Adrenal gland (tissue), 12 donors: ENCODE results near the gene AMMECR1. TPM values are rescaled to one million over a fixed set of nuclear protein-coding genes. Genes with fewer than 3 reads are reported as not detected.
A peak's percentile ranks its signal among the peaks of the same experiment; 100 is the strongest.

Experiments used
- DNase-seq, 7 donors: peaks; one replicate each; pipeline ENCODE4 v3.0.0-alpha.2; 2019 to 2020
- H3K27ac ChIP-seq, 5 donors: fragments of 200-600 bp; sonication (generic) in 4 of 5; 1 replicate in 3 of 5; 2 replicates in 2 of 5; pipeline versions ENCODE4 v1.5.1 to v1.8.0; 2016 to 2020; ENCODE audit warnings: mild to moderate bottlenecking in 1 of 5
- H3K27me3 ChIP-seq: fragments of 200-600 bp; 2 replicates; pipeline ENCODE4 v1.8.0; 2021
- H3K36me3 ChIP-seq, 2 donors: fragments of 200-600 bp; replicated peaks in 1 of 2; 1 replicate in 1 of 2; 2 replicates in 1 of 2; pipeline versions ENCODE4 v1.5.1 to v1.8.0; 2018 to 2022
- H3K4me1 ChIP-seq, 2 donors: fragments of 200-600 bp; replicated peaks in 1 of 2; 1 replicate in 1 of 2; 2 replicates in 1 of 2; pipeline versions ENCODE4 v1.5.1 to v1.8.0; 2018 to 2021
- H3K4me3 ChIP-seq, 4 donors: fragments of 200-600 bp; sonication (generic) in 3 of 4; one replicate each; pipeline ENCODE4 v1.5.1; 2016 to 2018
- H3K9me3 ChIP-seq, 3 donors: fragments of 200-600 bp; sonication (generic) in 1 of 3; replicated peaks in 1 of 3; 1 replicate in 2 of 3; 2 replicates in 1 of 3; pipeline versions ENCODE4 v1.5.1 to v1.8.0; 2016 to 2021
- CTCF ChIP-seq, 6 experiments: fragments of 450-650 bp in 4 of 6; fragments of 200-600 bp in 2 of 6; sonication (generic) in 1 of 6; IDR thresholded peaks; 1 replicate in 5 of 6; 2 replicates in 1 of 6; pipeline versions ENCODE4 v1.5.1 to v1.8.0; 2016 to 2021; ENCODE audit warnings: antibody characterized with exemption in 6 of 6, mild to moderate bottlenecking in 2 of 6, moderate library complexity in 1 of 6
- POLR2A ChIP-seq, 2 donors: fragments of 450-650 bp; IDR thresholded peaks; one replicate each; pipeline ENCODE4 v1.6.1; 2017; ENCODE audit warnings: antibody characterized with exemption in 2 of 2, mild to moderate bottlenecking in 2 of 2, moderate library complexity in 1 of 2
- WGBS, 4 donors: extraction: QIAGEN DNeasy Blood & Tissue Kit in 2 of 4; methylation state at CpG; one replicate each; pipeline versions ENCODE4 v1.1.5 to v1.1.7; 2013 to 2017; 5-methylcytosine and 5-hydroxymethylcytosine counted together
- intact Hi-C, 2 donors: fragments of 100-400 bp; cut with DNase I; formaldehyde crosslinking; loops; one replicate each; pipeline versions ENCODE4 v1.14.1 to v1.15.0; 2022 to 2023
- polyA plus RNA-seq, 3 donors: library from polyadenylated mRNA; stranded (reverse); fragments of 200-250 nt in 2 of 3; fragments of 350-450 nt in 1 of 3; fragmentation: Illumina TruSeq in 1 of 3; extraction: RNeasy Lipid Tissue Mini Kit (QIAGEN cat#74804) in 1 of 3; gene quantifications; one replicate each; pipeline ENCODE4 v1.2.3, GENCODE V29; 2013 to 2014
- total RNA-seq, 9 donors: library from RNA; depleted of rRNA in 4 of 9; stranded (reverse); fragments of >200 nt in 4 of 9; fragments of 120-200 nt in 1 of 9; fragmentation: NEBNext Ultra II Directional in 1 of 9; extraction: Animal tissue kit (Norgen Biotek cat#: 25700) in 1 of 9; gene quantifications; one replicate each; pipeline versions ENCODE4 v1.1.0 to v1.2.4, GENCODE V29; 2013 to 2023
- donor health status: healthy with polysubstance abuse.
- donor health status: Bipolar disorder and iron deficiency.
- donor health status: DM: yes; HTN: yes; CAD: no.
- donor health status: DM: no; HTN: no; CAD: no.
- donor health status: DM: no; HTN: no; CAD: no.
- donor health status: DM: yes; HTN: yes; CAD: no.

The AMMECR1 gene
- total and polyA plus RNA-seq, 12 donors = 2.6 to 20.1 (median 7.8) TPM

- H3K27ac ChIP-seq = no peak overlapping the region
- 25 to 45% (median 40%) methylated on average over 1 of the region's 1 CpG for WGBS, 4 donors
- intact Hi-C loops = no loop called here
- no peaks in the 10 kb centered on the region for H3K36me3 ChIP-seq
- no peaks in the 10 kb centered on the region for H3K9me3 ChIP-seq
- H3K4me1 ChIP-seq = no peaks in the 10 kb centered on the region
- H3K4me3 ChIP-seq = no peak overlapping the region
- H3K27me3 ChIP-seq = peaks cover 3% of the 10 kb centered on the region
- TF ChIP-seq CTCF (IDR thresholded peaks at IDR 0.05) (no peak), POLR2A (IDR thresholded peaks at IDR 0.05) (no peak)
- no peak for DNase-seq
Observed at GRCh38 chrX:110219920-110220319, 98.0 kb downstream of the AMMECR1 start.

GRCh38 chrX:110218591-110218990, 99.3 kb downstream of the AMMECR1 start:
- TF ChIP-seq CTCF (IDR thresholded peaks at IDR 0.05) = no peak
- no peak for TF ChIP-seq POLR2A (IDR thresholded peaks at IDR 0.05)
- H3K27me3 ChIP-seq = peaks cover 3% of the 10 kb centered on the region
- no peak overlapping the region for H3K4me3 ChIP-seq
- H3K36me3 ChIP-seq = no peaks in the 10 kb centered on the region
- intact Hi-C loops = no loop called here
- H3K4me1 ChIP-seq = no peaks in the 10 kb centered on the region
- DNase-seq = peak in 2 of 7 donors; percentile 11 to 21
- no peak overlapping the region for H3K27ac ChIP-seq
- H3K9me3 ChIP-seq = no peaks in the 10 kb centered on the region
- 56 to 68% (median 62%) methylated on average over 2 of the region's 2 CpGs for WGBS, 4 donors

GRCh38 chrX:110216027-110216426, 101.9 kb downstream of the AMMECR1 start:
- Histone ChIP-seq H3K36me3 (no peaks in the 10 kb centered on the region), H3K27me3 (peaks cover 3% of the 10 kb centered on the region), H3K4me1 (no peaks in the 10 kb centered on the region), H3K27ac (no peak overlapping the region), H3K9me3 (no peaks in the 10 kb centered on the region), H3K4me3 (no peak overlapping the region)
- DNase-seq = no peak
- TF ChIP-seq POLR2A (IDR thresholded peaks at IDR 0.05) (no peak), CTCF (IDR thresholded peaks at IDR 0.05) (no peak)
- whole genome bisulfite sequencing, 4 donors = 71 to 97% (median 85%) methylated on average over 4 of the region's 4 CpGs
- intact Hi-C loops = no loop called here

- DNase-seq = no peak
- no peaks in the 10 kb centered on the region for H3K9me3 ChIP-seq
- intact Hi-C loops = no loop called here
- H3K4me3 ChIP-seq = no peak overlapping the region
- peaks cover 3% of the 10 kb centered on the region for H3K27me3 ChIP-seq
- no peaks in the 10 kb centered on the region for H3K4me1 ChIP-seq
- WGBS, 4 donors = 69 to 100% (median 89%) methylated on average over 1 of the region's 1 CpG
- H3K36me3 ChIP-seq = no peaks in the 10 kb centered on the region
- TF ChIP-seq POLR2A (IDR thresholded peaks at IDR 0.05) = no peak
- no peak for TF ChIP-seq CTCF (IDR thresholded peaks at IDR 0.05)
- H3K27ac ChIP-seq = no peak overlapping the region
Observed at GRCh38 chrX:110215411-110215810, 102.5 kb downstream of the AMMECR1 start.
